Vagina (tissue), 2 donors: ENCODE results near the gene DENND1A.

Experiments used
- CTCF ChIP-seq, 3 experiments: fragments of 450-650 bp in 2 of 3; fragments of 200-600 bp in 1 of 3; sonication (generic) in 1 of 3; IDR thresholded peaks; one replicate each; pipeline ENCODE4 v1.5.1; 2017 to 2019; ENCODE audit warnings: antibody characterized with exemption in 3 of 3, mild to moderate bottlenecking in 2 of 3, moderate library complexity in 2 of 3
- POLR2A ChIP-seq, 2 donors: fragments of 450-650 bp; IDR thresholded peaks; one replicate each; pipeline ENCODE4 v1.6.1; 2017; ENCODE audit warnings: antibody characterized with exemption in 2 of 2, mild to moderate bottlenecking in 2 of 2, moderate library complexity in 2 of 2
- POLR2AphosphoS5 ChIP-seq, 2 donors: sonication (generic); formaldehyde crosslinking; IDR thresholded peaks; one replicate each; pipeline ENCODE4 v1.9.0; 2017; ENCODE audit warnings: antibody characterized with exemption in 2 of 2, mild to moderate bottlenecking in 2 of 2, low read depth in 1 of 2; ENCODE audit not compliant: insufficient read depth in 1 of 2

DNA sequence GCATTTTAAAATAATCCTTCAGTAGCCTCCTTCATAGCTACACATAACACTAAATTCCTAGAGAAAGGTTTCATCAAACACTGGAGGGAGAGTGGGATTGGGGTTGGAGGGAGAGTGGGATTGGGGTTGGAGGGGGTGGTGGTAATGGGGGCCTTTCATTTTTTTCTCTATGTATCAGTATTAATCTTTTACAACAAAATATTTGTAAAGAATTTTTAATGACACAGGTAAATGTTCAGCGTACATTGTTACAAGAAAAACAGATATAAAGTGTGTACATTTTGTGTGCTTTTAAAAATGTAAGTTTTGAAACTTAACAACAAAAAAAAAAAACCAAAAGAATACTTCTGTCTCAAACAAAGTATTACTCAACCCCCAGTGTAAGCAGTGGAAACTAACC lies 266.4 kb downstream of the DENND1A start:
- TF ChIP-seq CTCF (IDR thresholded peaks at IDR 0.05): no peak
- TF ChIP-seq POLR2A (IDR thresholded peaks at IDR 0.05): no peak
- no peak for TF ChIP-seq POLR2AphosphoS5 (IDR thresholded peaks at IDR 0.05; ENCODE audit: insufficient read depth in 1 of 2, low read depth in 1 of 2)
